ENCODE measurements around the gene C11orf68. TPM values are rescaled to one million over a fixed set of nuclear protein-coding genes. Genes with fewer than 3 reads are reported as not detected.

The C11orf68 gene
- total RNA-seq, 1 experiment from 2014 or later: 64.7 TPM

GRCh38 chr11:65915101-65915820 lies 3.6 kb downstream of the C11orf68 start:
- DNase-seq (ENCODE audit: low read depth): no peak

DNA sequence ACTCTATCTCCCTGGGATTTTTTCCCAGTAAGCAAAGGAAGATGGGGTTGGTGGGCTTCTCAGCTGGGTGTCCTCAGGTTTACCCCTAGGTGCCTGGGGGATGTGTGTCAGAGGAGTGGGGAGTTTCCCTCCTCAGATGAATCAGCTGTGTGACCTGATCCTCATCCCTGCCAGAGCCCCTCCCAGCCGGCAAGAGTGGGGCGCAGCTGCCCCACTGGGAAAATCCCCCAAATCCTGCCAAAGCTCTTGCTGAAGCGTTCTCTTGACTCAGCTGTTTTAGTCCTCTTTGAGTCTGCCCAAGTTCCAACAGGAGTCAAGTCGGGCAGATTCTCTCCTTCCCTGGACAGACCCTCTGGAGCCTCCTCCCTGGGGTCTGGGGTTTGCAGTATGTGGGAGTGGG lies 6.0 kb downstream of the C11orf68 start:
- peak; percentile 81 for DNase-seq (ENCODE audit: low read depth)

- DNase-seq (ENCODE audit: low read depth): peak; percentile 98
Observed at GRCh38 chr11:65911682-65912568, 6.9 kb downstream of the C11orf68 start.

GRCh38 chr11:65907878-65908277 lies 11.0 kb downstream of the C11orf68 start:
- DNase-seq (ENCODE audit: low read depth): no peak

DNA sequence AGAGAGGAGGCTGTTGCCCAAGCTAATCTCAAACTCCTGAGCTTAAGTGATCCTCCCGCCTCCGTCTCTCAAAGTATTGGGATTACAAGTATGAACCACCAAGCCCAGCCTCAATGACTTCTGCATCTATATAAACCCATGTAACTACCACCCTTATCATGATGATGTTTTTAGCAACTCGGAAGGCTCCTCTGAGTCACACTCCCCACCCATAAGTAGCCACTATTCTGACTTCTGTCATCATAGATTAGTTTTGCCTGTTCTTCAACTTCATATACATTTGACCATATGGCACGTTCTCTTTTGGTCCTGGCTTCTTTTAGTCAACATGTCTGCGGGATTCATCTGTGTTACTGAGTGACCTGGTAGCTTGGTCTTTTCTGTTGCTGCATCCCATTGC lies 12.3 kb downstream of the C11orf68 start:
- peak; percentile 40 for DNase-seq (ENCODE audit: low read depth)

DNA sequence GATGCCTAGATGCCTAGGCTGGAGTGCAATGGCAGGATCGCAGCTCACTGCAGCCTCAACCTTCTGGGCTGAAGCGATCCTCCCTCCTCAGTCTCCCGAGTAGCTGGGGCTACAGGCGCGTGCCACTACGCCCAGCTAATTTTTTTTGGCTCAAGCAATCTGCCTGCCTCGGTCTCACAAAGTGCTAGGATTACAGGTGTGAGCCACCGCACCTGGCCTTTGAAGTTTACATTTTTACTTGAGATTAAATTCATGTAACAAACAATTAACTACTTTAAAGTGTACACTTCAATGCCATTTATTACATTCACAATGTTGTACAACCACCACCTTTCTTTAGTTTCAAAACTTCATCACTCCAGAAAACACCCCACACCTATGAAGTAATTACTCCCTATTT lies 15.1 kb downstream of the C11orf68 start:
- DNase-seq (ENCODE audit: low read depth): no peak

DNA sequence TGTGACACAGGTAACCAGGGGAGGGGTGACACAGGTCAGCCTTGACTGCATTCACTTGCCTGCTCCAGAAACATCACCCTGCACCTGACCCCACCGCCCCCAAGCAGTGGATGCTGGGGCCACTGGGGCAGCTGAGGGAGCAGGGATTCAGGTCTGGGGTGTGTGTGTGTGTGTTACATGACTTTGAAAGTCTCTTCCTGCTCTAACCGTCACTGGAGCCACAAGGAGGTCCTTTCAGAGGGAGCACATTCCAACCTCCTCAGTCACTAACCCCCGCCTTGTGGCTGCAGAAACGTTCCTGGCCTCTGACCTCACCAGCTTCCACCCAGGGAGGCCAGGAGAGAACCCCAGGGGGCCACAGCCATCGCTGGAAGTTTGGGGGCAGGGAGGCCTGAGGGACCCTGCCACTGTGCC lies 15.8 kb downstream of the C11orf68 start:
- DNase-seq (ENCODE audit: low read depth): peak; percentile 98

DNA sequence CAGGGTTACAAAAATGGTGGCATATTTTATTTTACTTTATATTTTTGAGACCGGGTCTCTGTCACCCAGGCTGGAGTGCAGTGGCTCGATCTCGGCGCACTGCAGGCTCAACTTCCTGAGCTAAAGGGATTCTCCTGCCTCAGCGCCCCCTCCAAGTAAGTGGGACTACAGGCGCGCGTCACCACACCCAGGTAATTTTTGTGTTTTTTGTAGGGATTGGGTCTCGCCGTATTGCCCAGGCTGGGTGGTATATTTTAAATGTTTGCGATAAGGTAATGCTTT lies 18.0 kb downstream of the C11orf68 start:
- no peak for DNase-seq (ENCODE audit: low read depth)

DNA sequence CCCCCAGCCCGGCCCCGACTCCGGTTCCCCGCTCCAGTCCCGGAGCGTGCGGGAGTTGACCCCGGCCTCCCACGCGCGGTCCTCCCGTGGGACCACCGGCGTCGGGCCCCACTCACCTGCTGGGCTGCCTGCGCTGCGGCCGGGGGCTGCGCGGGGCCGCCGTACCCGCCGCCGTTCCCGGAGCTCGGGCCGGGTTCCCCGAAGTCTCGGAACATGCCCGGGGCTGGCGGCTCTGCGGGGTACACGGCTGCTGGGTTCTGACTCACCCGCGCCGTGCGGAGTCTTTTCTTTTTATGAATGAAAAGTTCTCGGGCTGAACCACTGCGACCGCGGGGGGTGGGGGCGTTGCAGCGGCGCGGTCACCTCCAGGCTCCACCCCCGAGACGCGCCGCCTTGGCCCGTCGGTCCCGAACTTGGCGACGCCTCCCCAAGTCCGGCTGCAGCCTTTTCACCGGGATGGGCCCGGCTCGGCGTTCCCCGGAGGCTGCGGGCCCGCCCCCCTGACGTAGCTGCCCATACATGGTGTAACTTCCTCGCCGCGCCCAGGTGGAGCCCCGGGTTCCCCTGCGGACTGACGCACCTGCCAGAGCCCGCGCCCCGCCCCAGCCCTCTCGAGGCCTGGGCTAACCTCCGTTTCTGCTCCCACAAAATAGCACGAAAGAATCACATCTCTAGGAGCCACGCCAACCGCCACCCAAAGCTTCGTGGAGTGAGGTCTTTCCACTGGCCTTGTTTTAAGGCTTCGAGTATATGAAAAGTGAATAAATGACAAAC lies 18.6 kb downstream of the C11orf68 start, which contains the start of gene FOSL1:
Gene FOSL1, minus strand, starts transcription at position 264 of the 774 bp plus-strand sequence. Its CDS starts 49 bp downstream, at position 215.
- DNase-seq (ENCODE audit: low read depth): peak; percentile 98

DNA sequence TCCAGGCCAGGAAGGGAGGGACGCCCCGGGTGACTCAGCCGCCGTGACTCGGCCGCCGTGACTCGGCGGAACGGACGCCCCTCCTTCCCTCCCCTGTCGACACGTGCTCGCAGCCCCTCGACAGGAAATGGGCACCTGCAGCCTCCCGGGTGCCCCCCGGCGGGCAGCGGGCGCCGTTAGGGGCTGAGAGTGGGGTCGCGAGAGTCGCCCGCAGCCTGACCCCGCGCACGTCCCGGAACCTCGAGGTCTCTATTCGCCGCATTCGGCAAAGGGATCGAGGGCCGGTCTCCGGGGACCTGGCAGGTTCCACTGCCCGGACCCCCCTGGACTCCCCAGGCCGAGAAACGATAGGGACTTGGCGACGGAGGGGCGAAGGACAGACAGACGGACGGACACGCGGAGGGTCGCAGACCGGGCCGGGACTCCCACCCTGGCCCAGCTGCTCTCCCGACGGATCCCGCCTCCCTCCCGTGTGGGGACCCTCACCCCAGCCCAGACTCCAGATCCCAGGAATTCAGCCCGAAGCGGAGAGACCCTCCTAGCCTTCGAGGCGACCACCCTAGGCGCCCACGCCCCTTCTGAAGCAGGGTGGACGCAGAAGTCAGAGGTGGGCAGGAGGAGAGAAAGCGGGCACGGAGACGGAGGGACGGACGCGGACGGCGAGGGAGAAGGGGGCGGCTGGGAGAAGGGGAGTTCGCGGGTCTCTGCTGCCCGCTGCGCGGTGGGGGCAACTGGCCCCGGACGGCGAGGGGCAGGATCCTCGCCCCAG lies 19.3 kb downstream of the C11orf68 start:
- peak; percentile 95 for DNase-seq (ENCODE audit: low read depth)

DNA sequence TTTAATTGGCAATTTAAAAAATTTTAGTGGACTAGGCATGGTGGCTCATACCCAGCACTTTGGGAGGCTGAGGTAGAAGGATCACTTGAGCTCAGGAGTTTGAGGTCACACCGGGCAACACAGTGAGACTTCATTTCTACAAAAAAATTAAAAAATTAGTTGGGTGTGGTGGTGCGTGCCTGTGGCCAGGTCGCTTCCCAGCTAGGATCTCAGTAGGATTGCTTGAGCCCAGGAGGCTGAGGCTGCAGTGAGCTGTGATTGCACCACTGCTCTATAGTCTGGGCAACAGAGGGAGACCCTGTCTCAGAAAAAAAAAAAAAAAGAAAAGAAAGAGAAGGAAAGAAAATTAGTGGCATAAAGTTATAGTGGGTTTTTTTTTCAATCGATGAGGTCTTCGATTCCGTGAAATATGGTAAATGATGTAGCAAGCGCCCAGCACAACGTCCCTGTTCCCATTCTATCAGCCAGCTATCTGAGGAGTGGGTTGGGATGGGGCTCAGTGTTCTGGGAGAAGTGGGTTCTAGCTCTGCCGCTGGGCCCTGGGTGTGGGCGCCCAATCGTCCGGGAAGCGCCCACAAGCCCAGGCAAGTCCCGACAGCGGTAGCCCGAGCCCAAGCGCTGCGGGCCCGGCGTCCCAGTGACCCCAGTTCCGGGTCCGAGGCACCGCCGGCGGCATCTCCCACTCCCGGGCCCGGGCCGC lies 20.1 kb downstream of the C11orf68 start:
- no peak for DNase-seq (ENCODE audit: low read depth)

- DNase-seq (ENCODE audit: low read depth): peak; percentile 57
Observed at GRCh38 chr11:65897020-65897471, 21.8 kb downstream of the C11orf68 start.

- DNase-seq (ENCODE audit: low read depth): peak; percentile 29
Observed at GRCh38 chr11:65896034-65896999, 22.5 kb downstream of the C11orf68 start.

DNA sequence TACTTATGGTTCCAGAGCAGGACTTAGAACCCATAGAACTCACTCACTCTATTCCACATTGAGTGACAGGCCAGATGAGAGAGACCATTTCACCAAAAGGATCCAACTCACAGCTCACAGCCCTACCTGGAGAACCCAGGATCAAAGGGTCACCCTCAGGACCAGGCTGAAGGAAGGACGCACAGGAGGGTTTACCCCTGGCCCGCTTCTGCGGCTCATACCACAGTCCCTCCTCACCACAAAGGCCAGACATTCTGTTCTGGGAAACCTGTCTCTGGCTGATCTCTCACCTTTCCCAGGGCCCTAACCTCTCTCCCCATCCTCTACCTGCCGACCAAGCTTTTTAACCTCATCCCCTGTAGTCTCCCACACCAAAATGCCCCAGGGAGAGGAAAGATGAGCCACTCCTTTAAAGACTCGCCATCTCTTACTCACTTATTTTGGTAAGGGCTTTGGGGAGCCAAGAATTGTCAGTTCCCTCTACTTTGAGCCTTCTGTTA lies 23.3 kb downstream of the C11orf68 start:
- peak; percentile 40 for DNase-seq (ENCODE audit: low read depth)

- DNase-seq (ENCODE audit: low read depth): peak; percentile 61
Observed at GRCh38 chr11:65894034-65894591, 24.7 kb downstream of the C11orf68 start.

DNA sequence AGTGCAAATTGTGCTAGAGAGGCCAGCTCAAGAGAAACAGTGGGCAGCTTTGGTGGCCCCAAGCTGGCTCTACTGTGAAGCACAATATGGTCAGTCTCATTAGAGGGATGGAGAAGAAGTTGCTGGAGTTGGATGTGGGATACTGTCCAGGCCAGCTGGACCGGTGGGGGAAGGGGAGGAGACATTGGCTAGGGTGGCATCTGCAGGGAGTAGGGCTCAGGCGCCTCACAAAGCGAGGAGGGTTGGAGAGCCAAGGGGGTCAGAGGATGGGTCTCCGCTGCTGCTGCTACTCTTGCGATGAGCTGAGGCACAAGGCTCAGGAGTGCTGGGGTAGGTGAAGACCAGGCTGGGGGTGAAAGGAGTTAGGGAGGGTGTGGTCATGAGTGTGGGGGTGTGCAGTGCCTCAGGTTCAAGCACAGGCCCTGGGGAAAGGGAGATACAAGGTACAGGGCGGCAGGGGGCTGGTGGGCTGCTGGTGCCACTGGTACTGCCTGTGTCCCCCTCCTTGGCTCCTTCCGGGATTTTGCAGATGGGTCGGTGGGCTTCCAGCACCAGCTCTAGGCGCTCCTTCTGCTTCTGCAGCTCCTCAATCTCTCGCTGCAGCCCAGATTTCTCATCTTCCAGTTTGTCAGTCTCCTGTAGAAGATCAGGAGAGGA lies 26.1 kb downstream of the C11orf68 start:
- peak; percentile 68 for DNase-seq (ENCODE audit: low read depth)

GRCh38 chr11:65892137-65892540 lies 26.7 kb downstream of the C11orf68 start:
- peak; percentile 71 for DNase-seq (ENCODE audit: low read depth)
